GM19025 (cell line): ENCODE data around the gene NUTF2.

ENCODE experiments used
- ATAC-seq: cut with Tn5 transposase; IDR thresholded peaks from one replicate; pipeline ENCODE4 v1.9.1; 2021; ENCODE audit warnings: mild to moderate bottlenecking, low read depth, moderate library complexity; ENCODE audit not compliant: unreplicated experiment

Gene NUTF2

GRCh38 chr16:67846320-67847063 is at the start of gene NUTF2:
NUTF2 (plus strand) TSS chr16:67846933; CDS start chr16:67865131, 18,198 bp downstream.
- peak; percentile 62 for ATAC-seq

- ATAC-seq, result no peak
Observed at GRCh38 chr16:67800338-67800926, 46.3 kb upstream of the NUTF2 start.

GRCh38 chr16:67801241-67801640 is 45.5 kb upstream of the NUTF2 start:
- no peak for ATAC-seq

- no peak for ATAC-seq
Observed at GRCh38 chr16:67801883-67802282, 44.9 kb upstream of the NUTF2 start.

GRCh38 chr16:67803894-67804293 is 42.8 kb upstream of the NUTF2 start:
- ATAC-seq, result no peak

GRCh38 chr16:67804853-67805542 is 41.7 kb upstream of the NUTF2 start:
- ATAC-seq, result no peak

- ATAC-seq, result peak; percentile 0
Observed at GRCh38 chr16:67805718-67806427, 40.9 kb upstream of the NUTF2 start.

- ATAC-seq, result peak; percentile 92
Observed at GRCh38 chr16:67806428-67807147, 40.1 kb upstream of the NUTF2 start, which contains the start of the genes RANBP10 and TSNAXIP1. RANBP10 (minus strand) TSS chr16:67806560; CDS start chr16:67806536, 24 bp downstream. TSNAXIP1 (plus strand) TSS chr16:67806889; CDS start chr16:67807150, 261 bp downstream.

- ATAC-seq, result no peak
Observed at GRCh38 chr16:67807148-67807682, 39.5 kb upstream of the NUTF2 start.

GRCh38 chr16:67811899-67812298 is 34.8 kb upstream of the NUTF2 start:
- ATAC-seq, result no peak

GRCh38 chr16:67814567-67814966 is 32.2 kb upstream of the NUTF2 start:
- ATAC-seq, result no peak

- no peak for ATAC-seq
Observed at GRCh38 chr16:67820608-67821259, 26.0 kb upstream of the NUTF2 start.

- no peak for ATAC-seq
Observed at GRCh38 chr16:67822511-67822910, 24.2 kb upstream of the NUTF2 start.

- no peak for ATAC-seq
Observed at GRCh38 chr16:67825119-67825518, 21.6 kb upstream of the NUTF2 start.

- ATAC-seq, result no peak
Observed at GRCh38 chr16:67825906-67826305, 20.8 kb upstream of the NUTF2 start.

GRCh38 chr16:67828651-67829050 is 18.1 kb upstream of the NUTF2 start:
- no peak for ATAC-seq

GRCh38 chr16:67833030-67833414 is 13.7 kb upstream of the NUTF2 start:
- ATAC-seq, result no peak

- peak; percentile 99 for ATAC-seq
Observed at GRCh38 chr16:67833415-67834241, 13.1 kb upstream of the NUTF2 start.

- ATAC-seq, result no peak
Observed at GRCh38 chr16:67834242-67834614, 12.5 kb upstream of the NUTF2 start.
